CD4-positive, alpha-beta T cell treated with Interleukin-2 at 100 ng/mL for 4 hours (primary cell): ENCODE data around the gene MYPN.

Source experiments
- DNase-seq: peaks from one replicate; pipeline ENCODE4 v3.0.0-alpha.2; 2020; ENCODE audit warnings: low spot score

Gene MYPN

DNA sequence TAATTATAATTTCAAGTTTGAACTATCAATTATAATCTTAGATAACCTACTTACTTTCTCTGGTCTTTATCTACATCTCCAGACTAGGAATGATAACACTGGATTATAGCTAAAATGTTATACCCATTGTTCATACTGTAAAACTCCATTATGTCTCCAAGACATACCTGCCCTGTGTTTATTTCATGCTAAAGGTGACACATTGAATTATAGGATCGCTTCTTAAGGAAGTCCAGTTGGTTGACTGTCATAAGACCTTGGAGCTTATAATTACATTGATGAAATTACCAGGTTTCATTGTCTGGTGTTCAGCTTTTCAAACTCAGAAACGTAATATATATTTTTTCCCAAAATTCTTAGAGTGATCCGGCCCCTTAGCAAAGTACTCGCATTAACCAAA lies 18.7 kb upstream of the MYPN start:
- DNase-seq = no peak

DNA sequence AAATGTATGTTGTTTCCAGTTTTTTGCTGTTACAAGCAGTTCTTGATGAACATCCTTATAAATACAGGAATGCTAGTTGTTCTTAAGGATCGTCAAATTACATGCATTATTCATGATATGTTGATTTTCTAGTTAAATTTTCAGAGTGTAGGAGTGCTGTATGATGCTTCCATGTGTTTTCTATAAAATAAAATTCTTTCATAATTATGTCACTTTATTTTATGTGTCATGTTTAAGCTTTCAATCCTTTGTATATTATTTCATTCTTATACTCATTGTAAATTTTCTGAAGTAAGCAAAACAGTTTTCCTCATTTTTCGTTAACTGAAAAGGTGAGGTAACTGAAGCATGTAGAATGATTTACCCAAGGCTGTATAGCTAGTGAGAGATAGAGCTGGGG lies 16.8 kb upstream of the MYPN start:
- DNase-seq = no peak

DNA sequence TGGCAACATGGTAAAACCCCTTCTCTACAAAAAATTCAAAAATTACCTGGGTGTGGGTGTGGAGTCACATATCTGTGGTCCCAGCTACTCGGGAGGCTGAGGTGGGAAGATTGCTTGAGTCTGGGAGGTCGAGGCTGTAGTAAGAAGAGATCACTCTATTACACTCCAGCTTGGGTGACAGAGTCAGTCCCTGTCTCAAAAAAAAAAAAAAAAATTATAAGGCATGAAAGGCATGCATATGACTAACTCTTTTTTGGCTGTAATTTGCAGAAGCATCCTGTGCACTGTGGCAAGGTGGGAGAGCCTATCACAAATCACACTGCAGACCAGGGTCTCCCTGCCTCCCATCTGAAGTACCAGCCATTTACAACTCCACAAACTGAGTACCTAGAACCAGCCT lies 14.1 kb upstream of the MYPN start:
- DNase-seq = no peak

DNA sequence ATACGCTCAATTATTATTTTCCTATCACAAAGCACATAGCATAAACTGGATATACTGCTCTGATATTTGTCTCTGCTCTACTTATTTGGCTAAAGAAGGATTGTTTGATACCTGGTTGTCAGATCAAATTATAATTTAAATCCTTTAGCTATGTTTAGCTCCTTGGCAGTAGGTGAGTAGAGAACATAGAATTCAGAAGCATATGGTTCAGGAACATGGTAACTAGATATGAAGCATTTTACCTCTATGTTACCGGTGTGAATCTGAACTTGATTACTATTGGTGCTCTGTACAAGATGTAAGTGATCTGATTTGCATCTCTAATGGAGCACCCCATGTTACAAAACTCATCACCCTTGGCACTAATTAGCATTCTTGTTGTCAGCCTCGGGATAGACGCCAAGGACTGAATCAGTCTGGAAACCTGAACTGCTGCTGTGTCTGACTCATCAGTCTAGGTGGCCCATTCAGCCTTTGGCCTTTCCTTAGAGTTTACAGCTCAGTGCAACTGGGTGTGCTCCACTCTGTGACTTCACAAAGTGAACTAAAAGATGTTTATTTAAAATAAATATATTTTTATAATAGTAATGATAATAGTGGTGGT lies 12.3 kb upstream of the MYPN start:
- DNase-seq = no peak

- DNase-seq = no peak
These were observed 9.6 kb upstream of the MYPN start for GRCh38 chr10:68099736-68100135.

DNA sequence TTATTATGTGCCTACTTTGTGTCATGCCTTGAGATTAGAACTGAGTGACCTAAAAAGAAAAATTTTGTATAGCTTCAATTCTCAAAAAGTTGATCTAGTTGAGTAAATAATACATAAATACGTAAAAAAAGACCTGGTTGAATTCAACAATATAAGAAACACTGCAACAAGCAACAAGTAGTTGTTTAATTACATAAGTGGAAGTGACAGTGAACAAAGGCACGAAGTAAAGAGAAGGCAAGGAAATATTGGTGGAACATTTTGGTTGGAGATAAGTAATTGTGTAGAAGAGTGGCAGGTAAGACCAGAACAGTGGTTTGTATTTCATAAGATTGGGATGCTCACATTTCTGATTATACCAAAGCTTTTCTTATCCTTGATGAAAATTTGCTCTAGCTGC lies 8.2 kb upstream of the MYPN start:
- DNase-seq = no peak

- no peak for DNase-seq
These were observed 5.9 kb upstream of the MYPN start for GRCh38 chr10:68103261-68103878.

GRCh38 chr10:68103901-68104300 lies 5.4 kb upstream of the MYPN start:
- DNase-seq = no peak

DNA sequence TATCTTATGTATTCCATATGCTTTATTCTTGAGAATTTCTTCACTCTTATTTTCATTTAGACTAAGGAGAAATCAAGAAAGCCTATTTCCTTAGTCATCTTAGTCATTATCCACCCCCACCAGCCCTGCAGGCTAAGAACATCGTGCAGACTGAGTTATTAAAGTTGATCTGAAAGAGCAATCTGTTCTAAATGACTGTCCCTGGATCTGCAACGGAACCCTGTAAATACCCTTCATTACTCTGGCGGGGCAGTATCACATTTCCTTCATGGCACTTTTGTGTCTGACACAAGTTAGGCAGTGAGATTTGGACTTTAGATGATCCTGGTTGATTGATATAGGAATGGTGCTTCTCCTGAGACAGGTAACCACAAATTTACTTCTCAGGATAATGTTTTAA lies 3.5 kb upstream of the MYPN start:
- DNase-seq = no peak

DNA sequence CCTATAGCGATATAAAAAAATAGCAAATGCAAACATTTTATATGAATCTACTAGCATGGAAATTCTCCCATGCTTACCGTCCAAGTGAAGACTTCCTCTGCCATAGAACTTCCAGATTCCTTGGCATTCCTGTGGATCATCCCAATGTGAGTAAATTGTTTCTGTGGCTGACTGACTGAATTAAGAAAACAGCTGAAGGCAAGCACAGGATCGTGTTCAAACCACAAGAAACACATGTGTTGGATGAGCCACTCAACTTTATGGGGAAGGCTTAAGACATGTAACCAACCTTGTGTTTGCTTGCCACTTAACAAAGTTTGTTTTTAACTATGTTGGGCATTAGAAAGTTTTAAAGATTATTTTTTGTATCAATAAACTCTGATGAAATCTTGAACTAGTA lies 2.6 kb upstream of the MYPN start:
- DNase-seq = no peak

DNA sequence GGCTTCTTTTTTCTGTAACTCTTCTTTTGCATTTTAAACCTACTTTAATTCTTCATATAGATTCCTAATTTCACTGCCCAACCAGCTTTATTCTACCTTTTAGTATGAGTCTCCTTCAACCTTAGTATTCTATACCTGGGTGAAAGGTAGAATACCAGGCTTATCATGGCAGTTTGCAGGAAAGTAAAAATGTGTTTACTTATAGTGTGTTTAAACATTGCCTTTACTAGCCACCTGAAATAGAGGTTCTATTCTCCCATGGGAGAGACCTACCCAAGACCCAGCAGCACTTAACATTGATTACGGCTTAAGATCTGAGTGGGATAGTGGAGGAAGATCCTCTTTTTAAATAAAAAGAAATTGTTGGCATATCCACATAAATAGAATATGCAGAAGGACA lies 1.6 kb upstream of the MYPN start:
- DNase-seq = no peak

DNA sequence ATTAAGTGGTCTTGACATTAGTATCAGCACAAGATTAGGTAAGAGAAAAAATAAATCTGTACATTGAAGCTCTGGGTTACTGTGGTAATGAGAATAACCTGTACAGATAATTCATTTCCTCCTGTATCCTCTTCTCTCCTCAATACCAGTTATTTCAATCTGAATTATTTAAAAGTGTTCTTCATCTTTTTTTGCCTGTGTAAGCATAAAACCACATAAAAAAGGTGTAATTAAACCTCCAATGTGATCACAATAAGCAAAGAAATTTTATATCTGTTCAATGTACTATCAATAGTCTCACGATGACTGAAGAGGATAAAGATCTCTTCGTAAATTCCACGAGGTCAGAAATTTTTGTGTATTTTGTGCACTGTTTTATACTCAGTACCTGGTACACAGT lies 1.2 kb upstream of the MYPN start:
- no peak for DNase-seq

- DNase-seq = no peak
These were observed 635 bp upstream of the MYPN start for GRCh38 chr10:68108653-68109052.

GRCh38 chr10:68110027-68110426 lies 739 bp downstream of the MYPN start:
- DNase-seq = no peak

DNA sequence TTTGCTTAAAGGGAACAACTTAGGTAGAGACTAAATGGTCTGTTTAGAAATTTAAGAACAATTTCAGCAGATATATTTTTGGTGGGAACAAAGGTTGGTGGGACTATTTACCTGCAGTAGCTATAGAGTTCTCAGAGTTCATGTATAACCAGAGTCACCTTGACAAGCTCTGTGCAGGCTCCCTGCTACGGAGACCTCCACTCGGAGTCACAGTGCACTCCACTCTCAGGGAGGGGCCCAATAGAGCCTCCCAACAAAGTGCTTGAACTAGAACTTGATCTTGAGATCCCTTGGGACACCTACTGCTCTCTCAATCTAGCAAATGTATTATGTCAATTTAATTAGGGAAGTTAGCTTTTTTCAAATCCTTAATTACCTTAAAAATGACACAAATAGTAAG lies 2.3 kb downstream of the MYPN start:
- no peak for DNase-seq

- no peak for DNase-seq
These were observed 3.5 kb downstream of the MYPN start for GRCh38 chr10:68112837-68113236.

DNA sequence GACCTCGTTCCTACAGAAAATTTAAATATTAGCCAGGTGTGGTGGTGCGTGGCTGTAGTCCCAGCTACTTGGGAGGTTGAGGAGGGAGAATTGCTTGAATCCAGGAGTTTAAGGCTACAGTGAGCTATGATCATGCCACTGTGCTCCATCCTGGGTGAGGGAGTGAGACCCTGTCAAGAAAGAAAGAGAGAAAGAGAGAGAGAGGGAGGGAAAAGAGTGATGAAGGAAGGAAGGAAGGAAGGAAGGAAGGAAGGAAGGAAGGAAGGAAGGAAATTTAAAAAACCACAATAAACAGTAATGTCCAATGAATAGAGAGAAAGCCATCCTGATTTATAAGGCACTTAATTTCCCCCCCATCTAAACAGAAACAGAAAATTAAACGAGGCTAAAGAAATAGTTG lies 9.4 kb downstream of the MYPN start:
- no peak for DNase-seq

DNA sequence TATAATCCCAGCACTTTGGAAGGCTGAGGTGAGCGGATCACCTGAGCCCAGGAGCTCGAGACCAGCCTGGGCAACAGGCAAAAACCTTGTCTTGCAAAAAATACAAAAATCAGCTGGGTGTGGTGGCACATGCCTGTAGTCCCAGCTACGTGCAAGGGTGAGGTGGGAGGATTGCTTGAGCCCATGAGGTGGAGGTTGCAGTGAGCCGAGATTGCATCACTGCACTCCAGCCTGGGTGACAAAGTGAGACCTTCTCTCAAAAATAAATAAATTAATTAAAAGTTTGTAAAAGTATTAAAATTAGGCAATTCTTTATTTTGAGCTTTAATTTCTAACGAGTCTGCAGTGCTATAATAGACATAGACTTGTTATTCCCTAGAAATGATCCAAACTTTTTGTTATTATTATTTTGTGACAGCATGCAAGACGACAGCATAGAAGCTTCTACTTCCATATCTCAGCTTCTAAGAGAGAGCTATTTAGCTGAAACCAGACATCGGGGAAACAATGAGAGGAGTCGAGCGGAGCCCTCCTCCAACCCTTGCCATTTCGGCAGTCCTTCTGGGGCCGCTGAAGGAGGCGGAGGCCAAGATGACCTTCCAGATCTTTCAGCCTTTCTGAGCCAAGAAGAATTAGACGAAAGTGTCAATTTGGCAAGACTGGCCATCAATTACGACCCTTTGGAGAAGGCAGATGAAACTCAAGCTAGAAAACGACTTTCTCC lies 11.9 kb downstream of the MYPN start:
- DNase-seq = no peak

- no peak for DNase-seq
These were observed 12.6 kb downstream of the MYPN start for GRCh38 chr10:68121852-68122251.

DNA sequence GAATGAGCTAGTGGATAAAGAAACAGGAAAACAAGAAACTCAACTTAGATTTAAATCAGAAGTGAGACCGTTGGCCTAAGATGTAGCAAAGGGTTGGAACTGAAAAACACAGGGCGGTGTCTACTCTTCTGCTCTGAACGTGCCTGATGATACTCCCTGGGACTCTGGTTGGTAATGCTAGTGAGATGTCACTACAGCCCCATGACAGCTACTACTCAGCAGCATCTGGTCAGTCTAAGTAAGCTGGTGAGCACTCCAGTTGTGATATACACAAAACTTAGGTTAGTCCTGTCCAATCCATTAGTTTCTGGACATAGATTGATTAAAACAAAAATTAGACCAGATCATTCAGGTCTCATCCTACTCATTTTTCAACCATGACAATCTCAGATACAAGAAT lies 15.4 kb downstream of the MYPN start:
- DNase-seq = no peak

DNA sequence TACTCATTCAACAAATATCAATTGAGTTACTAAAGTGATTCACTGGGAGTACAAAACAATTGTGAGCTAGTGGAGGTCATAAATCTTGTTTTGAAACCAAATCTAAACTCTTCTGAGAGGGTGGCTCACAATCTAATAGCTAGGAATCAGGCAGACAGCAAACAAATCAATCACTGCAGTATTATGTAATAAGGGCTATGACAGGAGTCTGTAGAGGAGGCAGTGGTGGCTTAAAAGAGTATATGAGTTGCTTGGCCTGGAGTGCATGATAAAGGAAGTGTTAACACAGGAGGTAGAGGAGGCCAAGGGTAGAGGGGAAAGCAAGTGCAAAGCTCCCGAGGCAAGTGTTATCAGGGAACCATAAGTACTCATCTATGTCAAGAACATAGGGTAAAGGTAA lies 16.5 kb downstream of the MYPN start:
- DNase-seq = no peak

DNA sequence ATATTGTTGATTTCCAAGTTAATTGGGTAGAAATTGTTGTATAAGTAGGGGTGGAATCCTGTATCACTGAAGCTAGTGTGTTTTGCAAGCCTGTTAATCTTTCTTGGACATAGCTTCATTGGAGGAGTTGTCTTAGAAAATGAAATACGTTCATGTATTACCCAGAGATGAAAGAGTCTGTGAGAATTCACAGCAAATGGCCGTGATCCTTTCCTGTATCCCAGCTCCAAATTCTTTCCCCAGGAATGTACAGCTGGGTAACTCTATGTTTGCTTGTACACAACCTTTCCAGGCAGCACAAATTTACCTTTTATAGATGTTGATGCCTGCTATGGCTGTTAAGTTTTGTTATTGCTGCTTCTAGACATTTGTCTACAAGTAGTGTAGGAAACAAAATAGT lies 18.7 kb downstream of the MYPN start:
- DNase-seq = no peak

GRCh38 chr10:68132391-68132790 lies 23.1 kb downstream of the MYPN start:
- no peak for DNase-seq

DNA sequence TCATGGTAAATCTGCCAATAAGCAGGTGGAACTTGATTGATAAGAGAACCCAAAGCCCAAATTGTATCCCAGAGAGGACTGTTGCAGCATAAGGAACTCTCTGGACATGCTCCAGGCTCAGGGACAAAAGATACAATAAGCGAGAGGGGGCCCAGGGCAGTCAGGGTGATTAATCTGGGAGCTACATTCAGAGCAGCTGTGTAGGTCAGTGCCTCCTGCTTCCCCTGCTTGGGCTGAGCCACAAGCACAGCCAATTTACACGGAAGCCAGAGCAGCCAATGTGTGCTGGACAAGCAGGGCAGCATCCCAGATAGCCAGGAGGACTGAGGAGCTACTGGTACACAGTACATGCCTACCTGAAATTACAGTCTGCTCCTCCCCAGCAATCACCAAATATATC lies 24.2 kb downstream of the MYPN start:
- DNase-seq = no peak
